ENCODE measurements around the gene ADRA2A.

The ADRA2A gene

GRCh38 chr10:111078505-111079185 lies 1.8 kb downstream of the ADRA2A start:
- TF ChIP-seq ZNF274 (IDR thresholded peaks at IDR 0.05; ENCODE audit: low read depth, low read length) = no peak
- H3K4me3 ChIP-seq (ENCODE audit: low read length) = no peak overlapping the region

GRCh38 chr10:111079241-111079760 lies 2.5 kb downstream of the ADRA2A start:
- H3K4me3 ChIP-seq (ENCODE audit: low read length) = no peak overlapping the region
- no peak for TF ChIP-seq ZNF274 (IDR thresholded peaks at IDR 0.05; ENCODE audit: low read depth, low read length)

- no peak overlapping the region for H3K4me3 ChIP-seq (ENCODE audit: low read length)
- TF ChIP-seq ZNF274 (IDR thresholded peaks at IDR 0.05; ENCODE audit: low read depth, low read length) = no peak
Measured at GRCh38 chr10:111079781-111080180, 3.0 kb downstream of the ADRA2A start.

GRCh38 chr10:111080224-111080623 lies 3.4 kb downstream of the ADRA2A start:
- H3K4me3 ChIP-seq (ENCODE audit: low read length) = no peak overlapping the region
- TF ChIP-seq ZNF274 (IDR thresholded peaks at IDR 0.05; ENCODE audit: low read depth, low read length) = no peak

- H3K4me3 ChIP-seq (ENCODE audit: low read length) = no peak overlapping the region
- no peak for TF ChIP-seq ZNF274 (IDR thresholded peaks at IDR 0.05; ENCODE audit: low read depth, low read length)
Measured at GRCh38 chr10:111081595-111081994, 4.8 kb downstream of the ADRA2A start.

GRCh38 chr10:111082102-111082975 lies 5.5 kb downstream of the ADRA2A start:
- H3K4me3 ChIP-seq (ENCODE audit: low read length) = no peak overlapping the region
- TF ChIP-seq ZNF274 (IDR thresholded peaks at IDR 0.05; ENCODE audit: low read depth, low read length) = no peak

GRCh38 chr10:111083222-111084095 lies 6.6 kb downstream of the ADRA2A start:
- H3K4me3 ChIP-seq (ENCODE audit: low read length) = no peak overlapping the region
- no peak for TF ChIP-seq ZNF274 (IDR thresholded peaks at IDR 0.05; ENCODE audit: low read depth, low read length)

GRCh38 chr10:111084366-111085255 lies 7.8 kb downstream of the ADRA2A start:
- TF ChIP-seq ZNF274 (IDR thresholded peaks at IDR 0.05; ENCODE audit: low read depth, low read length) = no peak
- no peak overlapping the region for H3K4me3 ChIP-seq (ENCODE audit: low read length)

GRCh38 chr10:111085690-111086353 lies 9.0 kb downstream of the ADRA2A start:
- TF ChIP-seq ZNF274 (IDR thresholded peaks at IDR 0.05; ENCODE audit: low read depth, low read length) = no peak

GRCh38 chr10:111086574-111086973 lies 9.7 kb downstream of the ADRA2A start:
- no peak overlapping the region for H3K4me3 ChIP-seq (ENCODE audit: low read length)

More at GRCh38 chr10:111085690-111086353, 9.0 kb downstream of the ADRA2A start:
- no peak overlapping the region for H3K4me3 ChIP-seq (ENCODE audit: low read length)

GRCh38 chr10:111087331-111087756 lies 10.5 kb downstream of the ADRA2A start:
- TF ChIP-seq ZNF274 (IDR thresholded peaks at IDR 0.05; ENCODE audit: low read depth, low read length) = no peak
- no peak overlapping the region for H3K4me3 ChIP-seq (ENCODE audit: low read length)

More at GRCh38 chr10:111086574-111086973, 9.7 kb downstream of the ADRA2A start:
- no peak for TF ChIP-seq ZNF274 (IDR thresholded peaks at IDR 0.05; ENCODE audit: low read depth, low read length)

- TF ChIP-seq ZNF274 (IDR thresholded peaks at IDR 0.05; ENCODE audit: low read depth, low read length) = no peak
- H3K4me3 ChIP-seq (ENCODE audit: low read length) = no peak overlapping the region
Measured at GRCh38 chr10:111087968-111088505, 11.2 kb downstream of the ADRA2A start.
